22Rv1 (cell line): ENCODE results near the gene CACNB4.

Experiments used
- H3K27ac ChIP-seq: fragments of 450-650 bp; 2 replicates; pipeline ENCODE4 v1.5.1; 2017
- ZFX ChIP-seq: fragments of 450-650 bp; IDR thresholded peaks from 2 replicates; pipeline ENCODE4 v1.6.1; 2017; ENCODE audit warnings: antibody characterized with exemption, borderline replicate concordance
- TF ChIP-seq, protein P1 (sequence below): fragments of 450-650 bp; IDR thresholded peaks from 2 replicates; pipeline ENCODE4 v1.5.1; 2017; ENCODE audit warnings: mild to moderate bottlenecking

Gene CACNB4

GRCh38 chr2:152098496-152099366 lies at the start of gene CACNB4:
CACNB4 (minus strand) TSS chr2:152099044.
- no peak within 1 kb of the TSS; the same call in 1 of the 2 replicates for H3K27ac ChIP-seq
- TF ChIP-seq, protein P1, sequence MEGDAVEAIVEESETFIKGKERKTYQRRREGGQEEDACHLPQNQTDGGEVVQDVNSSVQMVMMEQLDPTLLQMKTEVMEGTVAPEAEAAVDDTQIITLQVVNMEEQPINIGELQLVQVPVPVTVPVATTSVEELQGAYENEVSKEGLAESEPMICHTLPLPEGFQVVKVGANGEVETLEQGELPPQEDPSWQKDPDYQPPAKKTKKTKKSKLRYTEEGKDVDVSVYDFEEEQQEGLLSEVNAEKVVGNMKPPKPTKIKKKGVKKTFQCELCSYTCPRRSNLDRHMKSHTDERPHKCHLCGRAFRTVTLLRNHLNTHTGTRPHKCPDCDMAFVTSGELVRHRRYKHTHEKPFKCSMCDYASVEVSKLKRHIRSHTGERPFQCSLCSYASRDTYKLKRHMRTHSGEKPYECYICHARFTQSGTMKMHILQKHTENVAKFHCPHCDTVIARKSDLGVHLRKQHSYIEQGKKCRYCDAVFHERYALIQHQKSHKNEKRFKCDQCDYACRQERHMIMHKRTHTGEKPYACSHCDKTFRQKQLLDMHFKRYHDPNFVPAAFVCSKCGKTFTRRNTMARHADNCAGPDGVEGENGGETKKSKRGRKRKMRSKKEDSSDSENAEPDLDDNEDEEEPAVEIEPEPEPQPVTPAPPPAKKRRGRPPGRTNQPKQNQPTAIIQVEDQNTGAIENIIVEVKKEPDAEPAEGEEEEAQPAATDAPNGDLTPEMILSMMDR, result no peak
- TF ChIP-seq ZFX, result no peak

DNA sequence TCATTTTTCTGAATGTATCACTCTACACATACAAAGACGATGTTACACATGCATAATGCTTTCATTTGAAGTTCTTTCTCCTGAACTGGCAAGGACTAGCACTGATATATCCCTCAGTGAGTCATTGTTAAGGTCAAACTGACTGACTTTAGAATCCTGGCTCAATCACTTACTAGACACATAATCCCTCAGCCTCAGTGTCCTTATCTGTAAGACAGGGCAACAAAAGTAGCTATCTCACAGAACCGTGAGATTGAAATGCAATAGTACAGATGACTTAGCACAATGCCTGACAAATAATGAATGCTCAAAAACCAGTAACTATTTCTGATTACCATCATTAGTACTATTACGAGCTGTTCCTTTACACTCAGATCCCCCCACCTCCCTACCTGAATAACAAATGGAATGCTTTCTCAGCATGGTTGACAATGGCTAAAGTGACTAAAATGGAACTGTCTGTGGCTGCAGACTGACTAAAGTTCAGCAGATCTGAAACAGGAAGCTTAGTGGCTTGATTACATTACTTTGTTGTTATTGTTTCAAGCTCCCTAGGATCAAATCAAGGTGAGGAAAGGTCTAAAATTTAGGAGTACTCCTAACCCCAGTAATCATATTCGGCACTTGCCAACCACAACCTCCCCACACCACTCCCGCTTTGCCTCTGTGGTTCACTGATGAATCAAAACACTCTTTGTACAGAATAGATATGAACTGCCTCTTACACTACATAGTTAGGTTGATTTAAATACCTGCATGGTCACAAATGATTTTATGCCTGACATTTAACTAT lies 35.8 kb upstream of the CACNB4 start:
- H3K27ac ChIP-seq, result no peak overlapping the region

GRCh38 chr2:152132306-152132705 lies 33.5 kb upstream of the CACNB4 start:
- TF ChIP-seq, protein P1, result no peak
- no peak for TF ChIP-seq ZFX
- no peak overlapping the region for H3K27ac ChIP-seq

More for the DNA sequence above, 35.8 kb upstream of the CACNB4 start:
- TF ChIP-seq, protein P1, result no peak

GRCh38 chr2:152127628-152128027 lies 28.8 kb upstream of the CACNB4 start:
- no peak for TF ChIP-seq ZFX
- TF ChIP-seq, protein P1, result no peak
- H3K27ac ChIP-seq, result no peak overlapping the region

DNA sequence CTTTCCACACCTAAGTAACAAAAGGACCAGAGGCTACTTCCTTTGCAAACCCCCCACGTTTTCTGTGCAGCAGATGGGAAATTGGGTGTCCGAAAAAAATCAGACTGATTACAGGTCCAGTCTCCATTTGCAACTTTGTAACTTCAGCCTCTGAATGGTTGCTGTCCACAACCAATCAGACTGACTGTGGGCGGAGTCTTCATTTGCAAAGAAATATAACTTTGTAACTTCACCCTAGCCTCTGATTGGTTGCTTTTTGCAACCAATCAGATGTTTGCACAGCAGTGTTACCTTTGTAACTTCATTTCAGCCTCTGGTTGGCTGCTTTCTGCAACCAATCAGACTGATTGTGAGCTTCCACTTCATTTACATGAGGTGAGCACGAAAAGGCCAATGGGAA lies 27.8 kb upstream of the CACNB4 start:
- no peak for TF ChIP-seq ZFX
- TF ChIP-seq, protein P1, result no peak
- H3K27ac ChIP-seq, result no peak overlapping the region

GRCh38 chr2:152122161-152122560 lies 23.3 kb upstream of the CACNB4 start:
- H3K27ac ChIP-seq, result no peak overlapping the region

More at GRCh38 chr2:152122161-152122560, 23.3 kb upstream of the CACNB4 start:
- TF ChIP-seq ZFX, result no peak
- TF ChIP-seq, protein P1, result no peak
